Measurements from ENCODE around the gene ZBTB18. TPM values are rescaled to one million over a fixed set of nuclear protein-coding genes. Genes with fewer than 3 reads are reported as not detected.
"Not testable (repeated sequence)": the region's sequence is repeated elsewhere in the genome, so short reads cannot be mapped to it uniquely, and the experiment has no call there.

The ZBTB18 gene
- 18.0 TPM for total RNA-seq
- long read RNA-seq, partial matches to known transcripts, result 0 of 2 reads
- long read RNA-seq, other reads (novel, unspliced or antisense), result 2 of 2 reads

DNA sequence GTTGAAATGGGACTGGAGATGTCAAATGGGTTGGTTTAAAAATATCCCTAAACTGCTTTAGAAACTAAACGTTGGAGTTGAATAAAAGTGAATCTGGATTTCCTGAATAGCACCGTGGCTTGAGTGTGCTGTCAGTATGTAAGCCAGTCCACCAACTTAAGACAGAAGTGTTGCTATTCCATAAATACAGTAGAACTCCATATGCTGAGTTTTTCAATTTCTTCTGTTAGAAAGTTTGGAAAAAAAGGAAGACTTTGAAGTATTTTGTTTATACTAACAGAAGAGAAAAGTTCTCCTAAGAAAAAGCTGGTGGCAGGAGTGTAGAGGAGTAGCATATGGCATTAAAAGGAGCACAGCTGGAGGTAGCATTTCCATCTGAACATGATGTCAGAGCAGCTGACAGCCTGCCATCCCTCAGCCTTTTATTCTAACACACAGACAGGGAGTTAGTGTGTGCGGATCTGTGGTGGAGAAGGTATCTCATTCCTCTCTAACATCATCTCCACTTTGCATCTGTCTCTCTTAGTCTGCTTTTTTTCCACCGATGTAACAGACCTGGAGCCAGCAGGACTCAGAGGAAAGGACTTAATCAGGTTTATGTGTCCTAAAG is at the start of gene ZBTB18:
ZBTB18 (plus strand) TSS at position 449 of the 610 bp plus-strand sequence; CDS start at position 598, 149 bp downstream.
- no peak for DNase-seq (ENCODE audit: low spot score)
- intact Hi-C loops (cut with DNase I), result loop anchor here (5.0 kb wide), 1 partner anchor 111 kb away; no protein-coding TSS in a partner anchor

GRCh38 chr1:244002721-244003120 is 48.4 kb upstream of the ZBTB18 start:
- no peak for DNase-seq (ENCODE audit: low spot score)
- intact Hi-C loops (cut with DNase I), result no loop called here

DNA sequence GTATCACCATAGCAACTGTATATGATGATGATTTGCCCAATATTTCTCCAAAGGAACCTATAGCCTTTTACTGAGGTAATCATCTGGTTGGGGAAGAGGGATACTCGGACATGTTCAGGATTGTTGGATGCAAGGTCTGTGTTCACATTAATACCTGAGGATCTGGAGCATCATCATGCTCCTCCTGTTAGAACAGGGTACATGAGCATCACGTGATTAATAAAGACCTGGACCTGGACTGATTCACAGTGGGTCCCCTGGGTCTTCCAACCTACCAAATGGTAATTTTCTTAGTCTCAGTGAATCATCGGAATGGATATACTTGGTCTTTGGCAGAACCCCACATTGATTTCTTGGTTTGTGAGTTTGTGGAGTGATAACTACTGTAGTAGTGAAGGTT is 45.6 kb upstream of the ZBTB18 start:
- intact Hi-C loops (cut with DNase I), result no loop called here
- no peak for DNase-seq (ENCODE audit: low spot score)

DNA sequence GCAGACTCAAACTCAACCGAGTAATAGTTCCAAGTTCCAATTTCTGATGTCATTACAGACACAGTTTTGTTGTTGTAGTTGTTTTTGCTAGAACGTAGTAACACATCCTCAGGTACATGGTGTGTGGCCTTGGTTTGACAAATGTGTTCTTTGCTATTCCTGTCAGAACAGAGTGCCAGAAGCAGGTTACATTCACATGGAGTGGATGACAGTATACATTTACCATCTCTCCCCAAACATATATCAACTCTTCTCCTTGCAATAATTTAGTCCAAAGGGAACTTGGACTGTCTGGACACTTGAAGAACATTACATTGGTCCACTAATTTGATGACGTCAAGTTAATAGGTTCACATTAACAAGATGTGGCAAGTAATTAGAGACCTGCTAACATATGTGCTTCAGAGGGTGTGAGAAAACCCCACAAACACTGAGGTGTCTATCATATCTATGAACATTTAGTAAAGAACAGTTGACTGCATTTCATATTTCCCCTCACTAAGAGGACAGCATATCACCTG is 44.6 kb upstream of the ZBTB18 start:
- intact Hi-C loops (cut with DNase I), result no loop called here

DNA sequence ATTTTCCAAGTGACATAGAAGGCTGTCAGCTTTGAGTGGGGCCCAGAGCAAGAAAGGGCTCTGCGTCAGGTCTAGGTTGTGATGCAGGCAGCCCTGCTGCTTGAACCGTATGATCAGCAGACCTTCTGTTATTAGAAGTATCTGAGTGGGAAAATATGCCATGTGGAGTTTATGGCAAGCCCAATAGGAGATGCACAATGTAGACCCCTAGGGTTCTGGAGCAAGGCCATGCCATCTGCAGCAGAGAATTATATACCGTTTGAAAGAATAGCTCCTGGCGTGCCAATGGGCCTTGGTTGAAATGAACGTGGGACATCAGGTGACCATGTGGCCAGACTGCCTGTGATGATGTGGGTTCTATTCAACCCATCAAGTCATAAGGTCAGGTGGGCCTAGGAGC is 44.1 kb upstream of the ZBTB18 start:
- intact Hi-C loops (cut with DNase I), result no loop called here
- no peak for DNase-seq (ENCODE audit: low spot score)

More for the DNA sequence above, 44.6 kb upstream of the ZBTB18 start:
- DNase-seq (ENCODE audit: low spot score), result no peak

- no peak for DNase-seq (ENCODE audit: low spot score)
- intact Hi-C loops (cut with DNase I), result loop anchor here (10.0 kb wide), 1 partner anchor 265 kb away; no protein-coding TSS in a partner anchor
These were observed 40.9 kb upstream of the ZBTB18 start for GRCh38 chr1:244010191-244010590.

DNA sequence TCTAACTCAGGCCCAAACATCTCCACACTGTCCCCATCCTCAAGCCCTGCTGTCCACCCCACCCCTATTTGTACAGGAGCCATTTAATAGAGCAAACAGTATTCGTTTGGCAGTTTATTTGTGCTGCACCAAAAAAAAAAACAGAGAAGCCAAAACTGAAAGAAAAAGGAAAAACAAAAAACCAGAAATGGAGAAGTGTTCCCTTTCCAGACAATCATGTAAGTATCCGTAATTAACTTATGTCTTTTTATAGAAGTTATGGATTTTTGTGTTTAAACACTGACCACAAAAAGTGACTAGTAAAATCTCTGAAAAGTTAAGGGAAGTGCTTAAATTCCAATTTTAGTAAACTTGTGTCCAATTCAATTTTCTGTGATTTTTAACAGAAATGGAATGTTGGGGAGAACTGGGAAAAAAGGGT is 40.4 kb upstream of the ZBTB18 start:
- no peak for DNase-seq (ENCODE audit: low spot score)
- intact Hi-C loops (cut with DNase I), result loop anchor here (10.0 kb wide), 1 partner anchor 264 kb away; no protein-coding TSS in a partner anchor

DNA sequence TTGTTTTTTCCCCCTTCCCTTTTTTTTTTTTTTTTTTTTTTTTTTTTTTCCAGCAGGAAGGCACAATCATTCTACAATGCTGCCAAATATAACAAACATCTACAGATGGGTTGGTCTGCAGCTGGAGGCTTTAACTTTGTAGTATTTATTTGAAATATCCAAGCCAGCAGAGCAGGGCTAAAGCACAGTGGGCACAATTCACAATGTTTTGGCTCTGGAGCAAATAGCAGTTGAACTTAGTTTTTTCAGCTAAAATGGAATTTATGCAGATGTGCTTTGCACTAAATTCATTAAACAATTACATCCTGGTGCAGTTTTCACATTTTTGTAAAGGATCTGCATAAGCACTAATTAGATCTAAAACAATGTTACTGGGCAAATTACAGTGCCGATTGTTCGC is 39.8 kb upstream of the ZBTB18 start:
- no peak for DNase-seq (ENCODE audit: low spot score)
- intact Hi-C loops (cut with DNase I), result loop anchor here (10.0 kb wide), 1 partner anchor 264 kb away; no protein-coding TSS in a partner anchor

GRCh38 chr1:244011786-244012185 is 39.3 kb upstream of the ZBTB18 start:
- no peak for DNase-seq (ENCODE audit: low spot score)
- intact Hi-C loops (cut with DNase I), result loop anchor here (10.0 kb wide), 1 partner anchor 263 kb away; no protein-coding TSS in a partner anchor

DNA sequence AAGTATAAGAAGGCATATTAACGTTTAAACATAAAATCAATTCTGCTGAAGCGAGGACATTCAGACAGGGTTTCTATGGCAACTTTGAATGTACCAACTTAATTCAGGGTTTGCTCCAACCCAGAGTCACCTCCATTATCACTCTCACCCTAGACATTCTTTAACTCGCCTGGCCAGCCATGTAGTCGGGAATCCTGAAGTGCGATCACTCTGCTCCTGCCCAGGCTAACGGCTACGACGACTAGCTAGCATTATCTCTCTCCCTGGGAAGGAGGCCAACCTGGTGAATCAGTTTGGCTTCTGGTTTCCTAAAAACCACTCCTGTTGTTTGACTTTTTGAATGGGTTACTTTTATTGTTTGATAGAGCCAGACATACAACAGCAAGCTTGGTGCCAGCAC is 38.9 kb upstream of the ZBTB18 start:
- intact Hi-C loops (cut with DNase I), result loop anchor here (10.0 kb wide), 1 partner anchor 263 kb away; no protein-coding TSS in a partner anchor

DNA sequence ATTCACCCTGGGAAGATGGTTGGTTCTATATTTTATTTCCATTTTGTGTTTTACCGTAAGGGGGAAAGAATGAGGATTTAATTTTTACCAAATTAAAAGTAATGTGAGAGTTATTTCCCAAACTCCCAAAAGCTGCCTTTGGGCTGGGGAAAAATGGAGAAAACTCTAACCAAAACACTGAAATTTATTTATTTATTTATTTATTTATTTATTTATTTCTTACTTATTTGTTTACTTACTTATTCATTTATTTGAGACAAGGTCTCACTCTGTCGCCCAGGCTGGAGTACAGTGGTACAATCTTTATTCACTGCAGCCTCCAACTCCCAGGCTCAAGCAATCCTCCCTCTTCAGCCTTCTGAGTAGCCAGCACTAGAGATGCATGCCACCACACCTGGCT is 38.0 kb upstream of the ZBTB18 start:
- DNase-seq (ENCODE audit: low spot score), result no peak

More for the DNA sequence above, 38.9 kb upstream of the ZBTB18 start:
- no peak for DNase-seq (ENCODE audit: low spot score)

GRCh38 chr1:244014862-244015261 is 36.2 kb upstream of the ZBTB18 start:
- DNase-seq (ENCODE audit: low spot score), result not testable (repeated sequence)
- intact Hi-C loops (cut with DNase I), result loop anchor here (10.0 kb wide), 1 partner anchor 260 kb away; no protein-coding TSS in a partner anchor

More for the DNA sequence above, 38.0 kb upstream of the ZBTB18 start:
- intact Hi-C loops (cut with DNase I), result loop anchor here (10.0 kb wide), 1 partner anchor 262 kb away; no protein-coding TSS in a partner anchor

GRCh38 chr1:244019982-244020485 is 31.0 kb upstream of the ZBTB18 start:
- intact Hi-C loops (cut with DNase I), result loop anchor here (10.0 kb wide), 1 partner anchor 255 kb away; no protein-coding TSS in a partner anchor
- DNase-seq (ENCODE audit: low spot score), result no peak

- DNase-seq (ENCODE audit: low spot score), result no peak
- intact Hi-C loops (cut with DNase I), result no loop called here
These were observed 29.7 kb upstream of the ZBTB18 start for GRCh38 chr1:244021427-244021826.

DNA sequence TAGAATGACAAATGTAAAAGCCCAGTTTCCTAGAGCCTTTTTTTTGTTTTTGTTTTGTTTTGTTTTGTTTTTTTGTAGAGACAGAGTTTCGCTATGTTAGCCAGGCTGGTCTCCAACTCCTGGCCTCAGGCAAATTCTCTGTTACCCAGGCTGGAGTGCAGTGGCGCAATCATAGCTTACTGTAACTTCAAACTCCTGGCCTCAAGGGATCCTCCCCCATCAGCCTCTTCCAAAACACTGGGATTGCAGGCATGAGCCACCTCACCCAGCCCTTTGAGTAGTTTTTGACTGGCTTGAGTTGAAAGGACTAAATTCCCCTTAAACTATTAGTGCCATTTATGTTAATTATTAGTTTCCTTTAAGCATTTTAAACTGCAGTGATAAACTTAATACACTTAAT is 28.8 kb upstream of the ZBTB18 start:
- DNase-seq (ENCODE audit: low spot score), result no peak
- intact Hi-C loops (cut with DNase I), result no loop called here

- no peak for DNase-seq (ENCODE audit: low spot score)
- intact Hi-C loops (cut with DNase I), result no loop called here
These were observed 28.1 kb upstream of the ZBTB18 start for GRCh38 chr1:244022864-244023440.

- no peak for DNase-seq (ENCODE audit: low spot score)
- intact Hi-C loops (cut with DNase I), result no loop called here
These were observed 23.5 kb upstream of the ZBTB18 start for GRCh38 chr1:244027491-244028145.

- intact Hi-C loops (cut with DNase I), result no loop called here
- DNase-seq (ENCODE audit: low spot score), result no peak
These were observed 22.4 kb upstream of the ZBTB18 start for GRCh38 chr1:244028701-244029100.

DNA sequence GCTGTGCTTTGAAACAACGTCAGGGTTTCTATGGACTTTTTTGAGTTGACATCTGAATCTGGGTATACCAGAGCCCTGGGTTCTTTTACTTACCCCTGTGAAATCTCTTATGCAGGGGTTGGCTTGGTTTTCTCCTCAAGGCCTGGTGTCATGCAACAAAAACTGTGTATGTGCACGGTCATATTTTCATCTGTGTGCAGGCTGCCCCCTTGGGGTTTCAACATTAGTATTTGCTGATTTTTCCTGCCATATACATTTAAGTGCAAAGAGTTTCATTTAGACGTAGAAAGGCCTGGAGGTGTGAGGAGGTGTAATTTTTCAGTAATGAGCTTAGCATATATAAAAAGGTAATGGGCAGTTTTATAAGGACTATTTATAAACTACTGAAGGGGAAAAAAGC is 22.0 kb upstream of the ZBTB18 start:
- intact Hi-C loops (cut with DNase I), result no loop called here
- DNase-seq (ENCODE audit: low spot score), result no peak

Data from cardiac septum (tissue), 1 donor.